Esophagus (tissue), 2 donors: Measurements from ENCODE around the gene ZNF500. TPM values are rescaled to one million over a fixed set of nuclear protein-coding genes. Genes with fewer than 3 reads are reported as not detected.

Source experiments
- H3K27ac ChIP-seq, 2 donors: one replicate each; pipeline ENCODE4 v1.5.1; 2013; ENCODE audit warnings: low read depth in 2 of 2, mild to moderate bottlenecking in 2 of 2, inconsistent platforms in 1 of 2, low read length in 1 of 2, moderate library complexity in 1 of 2
- H3K27me3 ChIP-seq, 2 donors: one replicate each; pipeline ENCODE4 v1.6.1; 2013; ENCODE audit warnings: low read length in 2 of 2, control low read depth in 1 of 2, mild to moderate bottlenecking in 1 of 2; ENCODE audit not compliant: insufficient read depth in 2 of 2, control insufficient read depth in 1 of 2
- H3K36me3 ChIP-seq, 2 donors: one replicate each; pipeline ENCODE4 v1.6.1; 2013; ENCODE audit warnings: low read length in 1 of 2; ENCODE audit not compliant: control insufficient read depth in 2 of 2, insufficient read depth in 2 of 2
- H3K4me1 ChIP-seq, 2 donors: one replicate each; pipeline ENCODE4 v1.6.1; 2013; ENCODE audit warnings: low read length in 1 of 2; ENCODE audit not compliant: control insufficient read depth in 2 of 2, insufficient read depth in 2 of 2
- H3K4me3 ChIP-seq, 2 donors: one replicate each; pipeline ENCODE4 v1.5.1; 2013; ENCODE audit warnings: low read length in 2 of 2, mild to moderate bottlenecking in 2 of 2, low read depth in 1 of 2, moderate library complexity in 1 of 2
- H3K9me3 ChIP-seq, 2 donors: one replicate each; pipeline ENCODE4 v1.6.1; 2013; ENCODE audit warnings: mild to moderate bottlenecking in 2 of 2, low read depth in 1 of 2, low read length in 1 of 2, moderate library complexity in 1 of 2; ENCODE audit not compliant: control insufficient read depth in 2 of 2, insufficient read depth in 1 of 2
- WGBS, 2 donors: extraction: QIAGEN DNeasy Blood & Tissue Kit; methylation state at CpG; one replicate each; pipeline ENCODE4 v1.1.7; 2013; 5-methylcytosine and 5-hydroxymethylcytosine counted together
- polyA plus RNA-seq, 2 donors: library from polyadenylated mRNA; stranded (reverse); fragments of 200-250 nt; gene quantifications; one replicate each; pipeline ENCODE4 v1.2.3, GENCODE V29; 2013
- donor health status: healthy with polysubstance abuse.
- donor health status: Bipolar disorder and iron deficiency.

The ZNF500 gene
- polyA plus RNA-seq, 2 donors, result 4.4 to 8.9 TPM

GRCh38 chr16:4718466-4718865 lies 48.5 kb downstream of the ZNF500 start:
- Histone ChIP-seq H3K27me3 (no peaks in the 10 kb centered on the region), H3K4me3 (no peak overlapping the region), H3K36me3 (peaks cover 7 to 16% of the 10 kb centered on the region in 2 donors), H3K4me1 (no peaks in the 10 kb centered on the region), H3K27ac (no peak overlapping the region), H3K9me3 (no peaks in the 10 kb centered on the region)
- 72 to 77% methylated on average over 5 of the region's 5 CpGs for WGBS, 2 donors

- no peaks in the 10 kb centered on the region for H3K4me1 ChIP-seq
- WGBS, 2 donors, result 76 to 86% methylated on average over 2 of the region's 2 CpGs
- H3K27ac ChIP-seq, result no peak overlapping the region
- H3K9me3 ChIP-seq, result no peaks in the 10 kb centered on the region
- peaks cover 5 to 14% of the 10 kb centered on the region in 2 donors for H3K36me3 ChIP-seq
- H3K4me3 ChIP-seq, result no peak overlapping the region
- no peaks in the 10 kb centered on the region for H3K27me3 ChIP-seq
Observed at GRCh38 chr16:4714996-4715395, 52.0 kb downstream of the ZNF500 start.

- no peaks in the 10 kb centered on the region for H3K4me1 ChIP-seq
- no peaks in the 10 kb centered on the region for H3K27me3 ChIP-seq
- no peak overlapping the region for H3K27ac ChIP-seq
- peaks cover 5 to 14% of the 10 kb centered on the region in 2 donors for H3K36me3 ChIP-seq
- no peak overlapping the region for H3K4me3 ChIP-seq
- WGBS, 2 donors, result 76 to 91% methylated on average over 18 of the region's 18 CpGs
- no peaks in the 10 kb centered on the region for H3K9me3 ChIP-seq
Observed at GRCh38 chr16:4713663-4714501, 53.1 kb downstream of the ZNF500 start.

GRCh38 chr16:4709481-4709880 lies 57.5 kb downstream of the ZNF500 start:
- Histone ChIP-seq H3K27me3 (no peaks in the 10 kb centered on the region), H3K9me3 (no peaks in the 10 kb centered on the region), H3K4me1 (no peaks in the 10 kb centered on the region), H3K27ac (no peak overlapping the region), H3K36me3 (peaks cover 8 to 19% of the 10 kb centered on the region in 2 donors), H3K4me3 (no peak overlapping the region)
- 94 to 96% methylated on average over 4 of the region's 4 CpGs for WGBS, 2 donors

- H3K4me3 ChIP-seq, result no peak overlapping the region
- H3K4me1 ChIP-seq, result no peaks in the 10 kb centered on the region
- no peak overlapping the region for H3K27ac ChIP-seq
- WGBS, 2 donors, result 89 to 91% methylated on average over 7 of the region's 7 CpGs
- H3K36me3 ChIP-seq, result peaks cover 3 to 16% of the 10 kb centered on the region in 2 donors
- H3K9me3 ChIP-seq, result no peaks in the 10 kb centered on the region
- H3K27me3 ChIP-seq, result no peaks in the 10 kb centered on the region
Observed at GRCh38 chr16:4706871-4707270, 60.1 kb downstream of the ZNF500 start.

- no peak overlapping the region for H3K4me3 ChIP-seq
- no peak overlapping the region for H3K27ac ChIP-seq
- no peaks in the 10 kb centered on the region for H3K9me3 ChIP-seq
- H3K4me1 ChIP-seq, result no peaks in the 10 kb centered on the region
- no peaks in the 10 kb centered on the region for H3K27me3 ChIP-seq
- 95% methylated on average over 14 of the region's 14 CpGs for WGBS, 2 donors
- H3K36me3 ChIP-seq, result peaks cover 8 to 31% of the 10 kb centered on the region in 2 donors
Observed at GRCh38 chr16:4704913-4705312, 62.0 kb downstream of the ZNF500 start.

GRCh38 chr16:4704491-4704890 lies 62.5 kb downstream of the ZNF500 start:
- Histone ChIP-seq H3K27ac (no peak overlapping the region), H3K36me3 (peaks cover 8 to 32% of the 10 kb centered on the region in 2 donors), H3K9me3 (no peaks in the 10 kb centered on the region), H3K4me1 (no peaks in the 10 kb centered on the region), H3K4me3 (no peak overlapping the region), H3K27me3 (no peaks in the 10 kb centered on the region)
- WGBS, 2 donors, result 78 to 86% methylated on average over 8 of the region's 8 CpGs

- 87 to 88% methylated on average over 7 of the region's 7 CpGs for WGBS, 2 donors
- no peaks in the 10 kb centered on the region for H3K9me3 ChIP-seq
- no peak overlapping the region for H3K4me3 ChIP-seq
- no peak overlapping the region for H3K27ac ChIP-seq
- peaks cover 8 to 38% of the 10 kb centered on the region in 2 donors for H3K36me3 ChIP-seq
- H3K4me1 ChIP-seq, result no peaks in the 10 kb centered on the region
- H3K27me3 ChIP-seq, result no peaks in the 10 kb centered on the region
Observed at GRCh38 chr16:4703906-4704305, 63.1 kb downstream of the ZNF500 start.

- no peaks in the 10 kb centered on the region for H3K27me3 ChIP-seq
- H3K9me3 ChIP-seq, result no peaks in the 10 kb centered on the region
- peaks cover 5 to 51% of the 10 kb centered on the region in 2 donors for H3K36me3 ChIP-seq
- no peak overlapping the region for H3K27ac ChIP-seq
- H3K4me1 ChIP-seq, result no peaks in the 10 kb centered on the region
- WGBS, 2 donors, result 79% methylated on average over 7 of the region's 7 CpGs
- no peak overlapping the region for H3K4me3 ChIP-seq
Observed at GRCh38 chr16:4702466-4702808, 64.5 kb downstream of the ZNF500 start.
